PC-9 (cell line): Measurements from ENCODE around the gene AFAP1L1.

Experiments
- CTCF ChIP-seq: fragments of 200-600 bp; sonication (generic); conservative IDR thresholded peaks from 2 replicates; pipeline ENCODE4 v1.6.1; 2017; ENCODE audit warnings: mixed run types, antibody characterized with exemption, mild to moderate bottlenecking, moderate library complexity
- EZH2 ChIP-seq: fragments of 200-600 bp; sonication (generic); IDR thresholded peaks from 2 replicates; pipeline ENCODE4 v1.8.0; 2017; ENCODE audit warnings: antibody characterized with exemption, low read depth

- TF ChIP-seq CTCF: no peak
- TF ChIP-seq EZH2: no peak
These were observed 56.5 kb downstream of the AFAP1L1 start for GRCh38 chr5:149328177-149328576.
